ENCODE data around the gene UBE3D.
"Not testable (repeated sequence)": the region's sequence is repeated elsewhere in the genome, so short reads cannot be mapped to it uniquely, and the experiment has no call there.

UBE3D gene

GRCh38 chr6:82867946-82868345 lies 197.7 kb downstream of the UBE3D start:
- DNase-seq, result no peak

- DNase-seq, result no peak
These were observed 199.2 kb downstream of the UBE3D start for GRCh38 chr6:82866446-82866845.

GRCh38 chr6:82865461-82865860 lies 200.2 kb downstream of the UBE3D start:
- DNase-seq, result no peak

- DNase-seq, result no peak
These were observed 201.9 kb downstream of the UBE3D start for GRCh38 chr6:82863781-82864180.

GRCh38 chr6:82862543-82862942 lies 203.1 kb downstream of the UBE3D start:
- DNase-seq, result no peak

- DNase-seq, result no peak
These were observed 204.5 kb downstream of the UBE3D start for GRCh38 chr6:82861121-82861520.

- DNase-seq, result not testable (repeated sequence)
These were observed 209.6 kb downstream of the UBE3D start for GRCh38 chr6:82856077-82856476.

- DNase-seq, result not testable (repeated sequence)
These were observed 212.7 kb downstream of the UBE3D start for GRCh38 chr6:82852904-82853303.

- DNase-seq, result no peak
These were observed 222.3 kb downstream of the UBE3D start for GRCh38 chr6:82843291-82843885.

- DNase-seq, result no peak
These were observed 222.9 kb downstream of the UBE3D start for GRCh38 chr6:82842721-82843120.

Measured in suppressor macrophage treated with lipopolysaccharide for 4 hours (primary cell).